Neural progenitor cell (in vitro differentiated cells): ENCODE measurements around the gene RNU2-1. TPM values are rescaled to one million over a fixed set of nuclear protein-coding genes. Genes with fewer than 3 reads are reported as not detected.

ENCODE experiments used
- DNase-seq: peaks from one replicate; pipeline ENCODE4 v3.0.0-alpha.2; 2016; ENCODE audit warnings: low spot score
- H2AFZ ChIP-seq: fragments of 200-600 bp; sonication (generic); replicated peaks from 2 replicates; pipeline ENCODE4 v1.6.1; 2016; ENCODE audit warnings: antibody characterized with exemption
- H3F3A ChIP-seq: fragments of 200-600 bp; sonication (generic); 2 replicates; pipeline ENCODE4 v1.6.1; 2016; ENCODE audit warnings: antibody characterized with exemption, low read depth
- H3K27ac ChIP-seq: fragments of 200-600 bp; sonication (generic); 2 replicates; pipeline ENCODE4 v1.5.1; 2016; ENCODE audit warnings: mild to moderate bottlenecking
- H3K27me3 ChIP-seq: fragments of 200-600 bp; sonication (generic); 2 replicates; pipeline ENCODE4 v1.6.1; 2016; ENCODE audit warnings: mild to moderate bottlenecking, moderate library complexity
- H3K36me3 ChIP-seq: fragments of 200-600 bp; sonication (generic); 2 replicates; pipeline ENCODE4 v1.5.1; 2016
- H3K4me1 ChIP-seq: fragments of 200-600 bp; sonication (generic); 2 replicates; pipeline ENCODE4 v1.6.1; 2016; ENCODE audit warnings: mixed run types
- H3K4me2 ChIP-seq: fragments of 200-600 bp; sonication (generic); 2 replicates; pipeline ENCODE4 v1.6.1; 2016
- H3K4me3 ChIP-seq: fragments of 200-600 bp; sonication (generic); 2 replicates; pipeline ENCODE4 v1.5.1; 2016
- H3K79me2 ChIP-seq: fragments of 200-600 bp; sonication (generic); 2 replicates; pipeline ENCODE4 v1.6.1; 2016; ENCODE audit warnings: low read depth
- H3K9ac ChIP-seq: fragments of 200-600 bp; sonication (generic); 2 replicates; pipeline ENCODE4 v1.6.1; 2016
- H3K9me3 ChIP-seq: fragments of 200-600 bp; sonication (generic); 2 replicates; pipeline ENCODE4 v1.5.1; 2016; ENCODE audit warnings: low read depth
- H4K20me1 ChIP-seq: fragments of 200-600 bp; sonication (generic); 2 replicates; pipeline ENCODE4 v1.6.1; 2016; ENCODE audit warnings: low read depth
- H3K27ac Mint-ChIP-seq: 3 replicates; pipeline ENCODE4 v1.8.0; 2021; ENCODE audit warnings: mixed read lengths
- H3K27me3 Mint-ChIP-seq: 2 replicates; pipeline ENCODE4 v1.8.0; 2022; ENCODE audit warnings: low read depth, mild to moderate bottlenecking, inconsistent platforms, moderate library complexity, mixed read lengths; ENCODE audit not compliant: insufficient read depth
- H3K36me3 Mint-ChIP-seq: 3 replicates; pipeline ENCODE4 v1.8.0; 2021; ENCODE audit warnings: mixed read lengths
- H3K4me1 Mint-ChIP-seq: 3 replicates; pipeline ENCODE4 v1.8.0; 2021; ENCODE audit warnings: mixed read lengths
- H3K4me3 Mint-ChIP-seq: 3 replicates; pipeline ENCODE4 v1.8.0; 2021; ENCODE audit warnings: mild to moderate bottlenecking, moderate library complexity, mixed read lengths
- H3K9me3 Mint-ChIP-seq: 3 replicates; pipeline ENCODE4 v1.8.0; 2020; ENCODE audit warnings: mixed read lengths
- CTCF ChIP-seq: fragments of 200-600 bp; sonication (generic); IDR thresholded peaks from 2 replicates; pipeline ENCODE4 v1.5.1; 2017; ENCODE audit warnings: antibody characterized with exemption, mild to moderate bottlenecking
- EZH2 ChIP-seq: fragments of 200-600 bp; sonication (generic); IDR thresholded peaks from 2 replicates; pipeline ENCODE4 v1.6.1; 2017; ENCODE audit warnings: antibody characterized with exemption, mild to moderate bottlenecking, moderate library complexity
- EZH2phosphoT487 ChIP-seq: fragments of 200-600 bp; sonication (generic); IDR thresholded peaks from 2 replicates; pipeline ENCODE4 v1.6.1; 2017; ENCODE audit warnings: antibody characterized with exemption
- total RNA-seq: library from RNA; depleted of rRNA; stranded (reverse); fragments of >200 nt; gene quantifications from 2 replicates; pipeline ENCODE4 v1.2.3, GENCODE V29; 2015; ENCODE audit warnings: low replicate concordance

The RNU2-1 gene
- total RNA-seq, 1 donor from 2014 or later, result not detected

- H3K9ac ChIP-seq, result no peak overlapping the region
- H3K4me3 ChIP-seq, result no peak overlapping the region
- H3K27me3 ChIP-seq, result no peaks in the 10 kb centered on the region
- no peaks in the 10 kb centered on the region for H3K79me2 ChIP-seq
- H3F3A ChIP-seq, result no peaks in the 10 kb centered on the region
- Mint-ChIP-seq H3K27me3 (peaks cover 4% of the 10 kb centered on the region), H3K9me3 (no peaks in the 10 kb centered on the region), H3K27ac (no peak overlapping the region), H3K4me3 (no peak overlapping the region), H3K36me3 (no peaks in the 10 kb centered on the region), H3K4me1 (peaks cover 2% of the 10 kb centered on the region)
- TF ChIP-seq CTCF, result no peak
- no peak for TF ChIP-seq EZH2phosphoT487
- TF ChIP-seq EZH2, result no peak
- no peaks in the 10 kb centered on the region for H3K9me3 ChIP-seq
- H3K36me3 ChIP-seq, result no peaks in the 10 kb centered on the region
- no peaks in the 10 kb centered on the region for H3K4me1 ChIP-seq
- no peak overlapping the region for H2AFZ ChIP-seq
- no peak overlapping the region for H3K27ac ChIP-seq
- no peak for DNase-seq
- H3K4me2 ChIP-seq, result no peak overlapping the region
- no peaks in the 10 kb centered on the region for H4K20me1 ChIP-seq
Measured at GRCh38 chr17:43219001-43219400, 14.8 kb downstream of the RNU2-1 start.

GRCh38 chr17:43217614-43218087 lies 16.1 kb downstream of the RNU2-1 start:
- no peak overlapping the region for H3K4me3 ChIP-seq
- Mint-ChIP-seq H3K36me3 (no peaks in the 10 kb centered on the region), H3K27me3 (peaks cover 4% of the 10 kb centered on the region), H3K9me3 (no peaks in the 10 kb centered on the region), H3K4me1 (peaks cover under 1% of the 10 kb centered on the region), H3K27ac (no peak overlapping the region), H3K4me3 (no peak overlapping the region)
- no peak overlapping the region for H3K9ac ChIP-seq
- no peaks in the 10 kb centered on the region for H3K27me3 ChIP-seq
- no peaks in the 10 kb centered on the region for H3K36me3 ChIP-seq
- TF ChIP-seq EZH2phosphoT487 (no peak), CTCF (no peak), EZH2 (no peak)
- no peak overlapping the region for H3K4me2 ChIP-seq
- no peak overlapping the region for H2AFZ ChIP-seq
- peaks cover 7% of the 10 kb centered on the region for H3F3A ChIP-seq
- no peaks in the 10 kb centered on the region for H3K9me3 ChIP-seq
- no peaks in the 10 kb centered on the region for H4K20me1 ChIP-seq
- H3K4me1 ChIP-seq, result peaks cover 1% of the 10 kb centered on the region
- H3K79me2 ChIP-seq, result no peaks in the 10 kb centered on the region
- no peak for DNase-seq
- H3K27ac ChIP-seq, result no peak overlapping the region

- Histone ChIP-seq H2AFZ (no peak overlapping the region), H3F3A (peaks cover 14% of the 10 kb centered on the region), H3K36me3 (no peaks in the 10 kb centered on the region), H3K4me1 (peaks cover 6% of the 10 kb centered on the region), H3K9me3 (no peaks in the 10 kb centered on the region), H3K27ac (no peak overlapping the region), H3K79me2 (no peaks in the 10 kb centered on the region), H3K9ac (no peak overlapping the region), H3K4me3 (no peak overlapping the region), H3K27me3 (no peaks in the 10 kb centered on the region), H4K20me1 (no peaks in the 10 kb centered on the region), H3K4me2 (no peak overlapping the region)
- Mint-ChIP-seq H3K4me3 (no peak overlapping the region), H3K27ac (no peak overlapping the region), H3K4me1 (peaks cover 4% of the 10 kb centered on the region), H3K36me3 (no peaks in the 10 kb centered on the region), H3K27me3 (peaks cover 7% of the 10 kb centered on the region), H3K9me3 (no peaks in the 10 kb centered on the region)
- DNase-seq, result no peak
- no peak for TF ChIP-seq EZH2
- TF ChIP-seq EZH2phosphoT487, result no peak
- no peak for TF ChIP-seq CTCF
Measured at GRCh38 chr17:43216762-43217613, 16.8 kb downstream of the RNU2-1 start.
